Articular chondrocyte of knee joint (primary cell): ENCODE measurements around the gene TSTD1. TPM values are rescaled to one million over a fixed set of nuclear protein-coding genes. Genes with fewer than 3 reads are reported as not detected.

Experiments
- small RNA-seq: library from RNA; depleted of rRNA; stranded (forward); fragments of <200 nt; gene quantifications from one replicate; pipeline ENCODE3, GENCODE V24; 2012
- total RNA-seq: library from RNA; depleted of rRNA; stranded (reverse); fragments of >200 nt; gene quantifications from 2 replicates; pipeline ENCODE4 v1.2.3, GENCODE V29; 2012

The TSTD1 gene, protein sequence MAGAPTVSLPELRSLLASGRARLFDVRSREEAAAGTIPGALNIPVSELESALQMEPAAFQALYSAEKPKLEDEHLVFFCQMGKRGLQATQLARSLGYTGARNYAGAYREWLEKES
- total RNA-seq, result 5.6 and 6.1 TPM in 2 replicates

GRCh38 chr1:161038523-161039153, at the start of gene TSTD1:
TSS of gene TSTD1 (minus strand) at chr1:161038964. CDS start at chr1:161038889, 75 bp downstream.

GRCh38 chr1:161069731-161070270, 31.0 kb upstream of the TSTD1 start, which contains the start of gene ARHGAP30:
TSS of gene ARHGAP30 (minus strand) at chr1:161069891. CDS start at chr1:161069624, 267 bp downstream.

DNA sequence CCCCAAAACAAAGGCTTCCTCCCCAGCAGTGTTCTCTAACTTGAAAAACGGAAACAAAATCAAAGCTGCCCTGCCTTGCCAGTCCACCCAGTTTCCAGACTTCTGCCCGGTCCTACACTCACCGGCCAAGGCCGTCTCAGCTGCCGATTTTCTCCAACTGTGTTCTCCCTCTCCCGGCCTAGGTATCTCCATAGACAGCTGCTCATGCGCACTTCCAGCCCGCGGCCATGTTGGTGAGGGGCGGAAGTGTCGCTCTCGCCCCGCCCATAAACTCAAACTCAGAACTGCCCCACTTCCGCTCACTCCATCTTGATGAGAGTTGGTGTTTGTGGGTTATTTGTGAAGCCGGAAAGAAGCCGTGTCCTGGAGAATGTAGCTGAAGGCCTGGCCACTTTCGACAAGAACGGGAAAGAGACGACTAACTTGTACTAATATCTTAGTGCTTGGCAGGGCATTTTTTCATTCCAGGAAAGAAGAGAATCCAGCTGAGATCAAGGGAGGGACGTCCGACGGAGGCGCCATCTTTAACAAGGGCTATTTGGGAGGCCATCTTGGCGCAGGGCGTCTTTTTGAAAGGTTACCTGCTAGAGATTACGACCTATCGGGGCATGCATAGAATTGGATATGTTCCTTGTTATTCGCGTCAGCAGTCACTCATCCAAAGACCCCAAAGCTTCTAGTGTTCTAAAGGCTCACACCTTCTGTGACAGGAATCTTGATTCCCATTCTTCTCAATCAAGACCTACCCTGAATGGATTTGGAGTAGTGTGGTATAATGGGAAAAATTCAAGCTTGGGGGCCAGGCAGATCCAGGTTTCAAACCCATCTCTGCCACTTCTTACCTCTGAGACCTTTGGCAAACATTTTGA, 7.2 kb upstream of the TSTD1 start, which contains the start of gene USF1:
Gene USF1 (minus strand): TSS at position 242 of the 869 bp plus-strand sequence. CDS start 2,702 bp downstream, outside the sequence.

GRCh38 chr1:161020509-161021164, 18.1 kb downstream of the TSTD1 start, which contains the start of gene F11R:
TSS of gene F11R (minus strand) at chr1:161021152. CDS start at chr1:161021073, 79 bp downstream.

Small RNA genes within 50 kb of the gene (small RNA-seq; reads per million reads assigned to genes)
- gene AL591806.2, result not detected

Other genes with a start within 250 kb of the TSTD1 start
- gene LY9, start 242.8 kb downstream of the TSTD1 start, total RNA-seq, result not detected in 2 replicates
- not detected in 2 replicates for gene CD244, start 176.1 kb downstream of the TSTD1 start, total RNA-seq
- gene ITLN1, start 153.8 kb downstream of the TSTD1 start, total RNA-seq, result not detected in 2 replicates
- gene ITLN2, start 84.2 kb downstream of the TSTD1 start, total RNA-seq, result not detected in 2 replicates
- 0.78 and 0.86 TPM in 2 replicates for gene F11R, start 17.8 kb downstream of the TSTD1 start, total RNA-seq
- 45.6 and 49.1 TPM in 2 replicates for gene USF1, start 7.0 kb upstream of the TSTD1 start, total RNA-seq
- under 0.01 TPM in 1 of 2 replicates, not detected in the other for gene ARHGAP30, start 30.9 kb upstream of the TSTD1 start, total RNA-seq
- 0.13 TPM in 1 of 2 replicates, not detected in the other for gene NECTIN4, start 50.6 kb upstream of the TSTD1 start, total RNA-seq
- 1.4 TPM in 2 replicates for gene KLHDC9, start 59.4 kb upstream of the TSTD1 start, total RNA-seq
- gene PFDN2, start 79.1 kb upstream of the TSTD1 start, total RNA-seq, result 22.2 and 23.6 TPM in 2 replicates
- 19.1 and 21.4 TPM in 2 replicates for gene NIT1, start 79.1 kb upstream of the TSTD1 start, total RNA-seq
- 28.6 and 33.5 TPM in 2 replicates for gene DEDD, start 93.7 kb upstream of the TSTD1 start, total RNA-seq
- 133 TPM in 2 replicates for gene UFC1, start 115.0 kb upstream of the TSTD1 start, total RNA-seq
- 5.4 and 5.7 TPM in 2 replicates for gene USP21, start 120.5 kb upstream of the TSTD1 start, total RNA-seq
- gene PPOX, start 127.5 kb upstream of the TSTD1 start, total RNA-seq, result 6.8 and 10.2 TPM in 2 replicates
- 11.2 and 16.2 TPM in 2 replicates for gene B4GALT3, start 138.5 kb upstream of the TSTD1 start, total RNA-seq
- gene ADAMTS4, start 160.1 kb upstream of the TSTD1 start, total RNA-seq, result 0.43 and 0.52 TPM in 2 replicates
- gene NDUFS2, start 163.4 kb upstream of the TSTD1 start, total RNA-seq, result 63.6 and 75.3 TPM in 2 replicates
- gene FCER1G, start 176.3 kb upstream of the TSTD1 start, total RNA-seq, result not detected in 2 replicates
- gene APOA2, start 184.7 kb upstream of the TSTD1 start, total RNA-seq, result not detected in 2 replicates
- 7.5 and 9.4 TPM in 2 replicates for gene TOMM40L, start 187.1 kb upstream of the TSTD1 start, total RNA-seq
- not detected in 2 replicates for gene NR1I3, start 199.2 kb upstream of the TSTD1 start, total RNA-seq
- not detected in 2 replicates for gene PCP4L1, start 219.8 kb upstream of the TSTD1 start, total RNA-seq